Kidney glomerular epithelial cell (primary cell): Measurements from ENCODE around the gene SLAMF8.

Experiments used
- DNase-seq: peaks from one replicate; lab custom pipeline; 2025; lab: John Stamatoyannopoulos, UW

Gene SLAMF8

GRCh38 chr1:159847231-159847630, 20.6 kb downstream of the SLAMF8 start:
- no peak for DNase-seq

DNA sequence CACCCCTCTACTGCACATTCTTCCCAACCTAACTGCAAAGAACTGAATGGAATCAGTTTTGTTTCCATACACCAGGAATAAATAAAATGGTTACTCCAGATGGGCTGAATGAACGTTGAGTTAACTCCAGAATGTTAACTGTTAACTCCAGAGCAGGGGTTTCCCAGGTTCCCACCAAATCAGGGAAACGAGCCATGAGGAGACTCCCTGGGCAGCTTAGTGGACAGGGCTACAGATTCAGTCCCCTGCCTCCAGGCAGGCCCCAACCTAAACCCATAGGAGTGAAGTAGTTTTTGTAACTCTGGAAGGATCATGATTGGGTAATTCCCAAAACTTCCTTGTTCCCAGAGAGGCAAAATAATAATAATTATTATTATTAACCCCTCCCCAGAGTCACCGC, 21.7 kb downstream of the SLAMF8 start:
- no peak for DNase-seq

- no peak for DNase-seq
These were observed 23.1 kb downstream of the SLAMF8 start for GRCh38 chr1:159849626-159850366.

DNA sequence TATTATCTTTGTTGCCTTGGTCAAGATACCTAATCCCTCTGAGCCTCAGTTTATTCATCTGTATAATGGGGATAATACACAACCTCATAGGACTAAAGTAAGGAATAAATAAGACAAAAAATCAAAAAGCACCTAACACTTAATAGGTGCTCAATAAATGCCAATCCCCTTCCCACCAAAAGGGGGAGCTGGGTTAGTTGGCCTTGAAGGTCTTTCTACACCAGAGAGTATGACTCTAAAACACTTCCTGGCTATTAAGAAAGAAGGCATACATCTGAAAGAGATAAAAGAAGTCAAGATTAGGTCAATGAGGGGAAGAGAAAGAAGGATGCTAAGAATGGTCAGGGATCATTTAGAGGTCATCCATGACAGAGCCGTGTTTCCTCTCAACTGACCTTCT, 24.7 kb downstream of the SLAMF8 start:
- no peak for DNase-seq

- peak; percentile 23 for DNase-seq
These were observed 26.9 kb downstream of the SLAMF8 start for GRCh38 chr1:159853417-159854115.

GRCh38 chr1:159854116-159854692, 27.5 kb downstream of the SLAMF8 start:
- peak; percentile 19 for DNase-seq

DNA sequence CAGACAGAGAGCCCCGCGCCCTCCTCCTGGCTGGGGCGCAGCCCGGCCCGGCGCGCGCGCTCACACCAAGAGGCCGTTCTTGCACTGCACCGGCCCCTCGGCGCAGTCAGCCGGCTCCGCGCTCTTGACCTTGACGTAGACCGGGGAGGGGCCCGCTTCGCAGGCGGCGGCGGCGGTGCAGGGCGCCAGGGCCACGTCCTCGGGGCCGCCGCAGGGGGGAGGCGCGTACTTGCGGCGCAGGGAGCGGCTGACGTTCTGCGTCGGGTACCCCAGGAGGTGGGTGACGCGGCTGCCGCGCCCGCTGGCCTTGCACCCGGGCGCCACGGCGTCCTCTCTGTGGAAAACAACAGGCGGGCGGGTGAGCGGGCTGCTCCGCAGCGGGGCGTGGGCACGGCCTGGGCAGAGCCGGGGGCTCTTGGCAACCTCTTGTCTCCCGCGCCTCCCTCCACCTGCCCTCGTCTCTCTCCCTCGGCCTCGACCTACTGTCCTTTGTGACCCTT, 28.1 kb downstream of the SLAMF8 start:
- peak; percentile 19 for DNase-seq

- no peak for DNase-seq
These were observed 29.0 kb downstream of the SLAMF8 start for GRCh38 chr1:159855709-159856108.

DNA sequence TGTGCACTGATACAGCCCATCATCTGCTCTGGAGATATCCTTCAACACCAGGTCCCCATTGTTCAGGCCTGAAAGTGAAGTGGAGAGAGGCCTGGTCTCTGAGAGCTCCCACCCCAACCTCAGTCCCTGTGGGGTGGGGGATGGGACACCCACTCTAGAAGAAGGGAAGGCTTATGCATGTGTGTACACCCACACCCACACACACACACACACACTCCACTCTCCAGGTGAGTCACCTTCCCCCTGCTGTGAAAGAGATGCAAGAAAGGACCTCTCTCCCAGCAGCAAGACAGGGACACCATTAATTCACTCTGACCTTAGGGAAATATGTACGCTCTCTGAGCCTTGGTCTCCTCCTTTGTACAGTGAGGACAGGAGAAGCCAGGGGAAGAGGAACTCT, 29.9 kb downstream of the SLAMF8 start:
- DNase-seq = no peak

GRCh38 chr1:159857889-159858288, 31.2 kb downstream of the SLAMF8 start:
- DNase-seq = no peak

DNA sequence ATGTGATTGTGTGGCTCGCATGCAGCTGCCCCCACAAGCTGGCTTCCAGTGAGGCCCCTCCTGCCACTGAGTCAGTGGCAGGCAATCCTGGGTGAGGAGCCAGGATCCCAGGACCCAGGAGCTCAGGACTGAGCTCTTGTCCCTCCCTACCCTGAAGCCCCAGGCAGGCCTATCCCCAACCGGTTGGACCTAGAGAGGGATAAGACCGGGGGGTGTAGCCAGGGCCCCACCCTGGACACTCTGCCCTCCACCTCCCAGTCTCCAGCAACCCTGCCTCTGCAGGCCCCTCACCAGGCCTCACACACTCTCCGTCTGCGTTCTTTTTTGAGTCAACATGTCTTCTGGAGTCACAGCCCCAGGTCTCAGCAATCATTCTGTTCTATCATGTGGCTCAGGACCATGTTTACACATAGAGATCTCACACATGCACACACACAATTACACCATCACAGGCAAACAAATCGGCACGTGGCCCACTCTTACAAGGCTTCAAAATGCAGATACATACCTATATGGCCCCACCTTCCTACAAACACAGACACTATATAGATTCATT, 33.2 kb downstream of the SLAMF8 start:
- DNase-seq = no peak

- DNase-seq = no peak
These were observed 33.8 kb downstream of the SLAMF8 start for GRCh38 chr1:159860456-159860855.

DNA sequence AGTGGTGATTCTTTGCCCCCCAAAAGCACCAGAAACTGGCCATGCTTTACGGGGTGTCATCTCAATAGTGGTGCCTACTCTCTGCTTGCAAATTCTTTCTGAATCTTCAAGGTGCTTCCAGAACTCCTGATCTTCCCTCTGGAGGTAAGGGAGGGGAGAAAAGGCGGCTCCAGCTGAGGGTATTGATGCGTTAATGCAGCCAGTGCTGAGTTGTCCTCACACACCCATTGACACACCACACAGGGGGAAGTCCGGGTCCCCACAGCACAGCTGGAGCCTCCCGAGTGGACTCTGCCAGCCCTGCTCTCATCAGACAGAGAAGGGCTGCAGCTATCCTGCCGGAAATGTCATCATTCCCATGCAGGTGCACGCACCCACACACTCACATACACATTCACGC, 34.5 kb downstream of the SLAMF8 start:
- no peak for DNase-seq

GRCh38 chr1:159862031-159862430, 35.4 kb downstream of the SLAMF8 start:
- DNase-seq = no peak

- no peak for DNase-seq
These were observed 35.9 kb downstream of the SLAMF8 start, which contains the start of gene VSIG8 for GRCh38 chr1:159862557-159862956. VSIG8 (minus strand) TSS chr1:159862657; CDS start chr1:159862521, 136 bp downstream.

- no peak for DNase-seq
These were observed 37.6 kb downstream of the SLAMF8 start for GRCh38 chr1:159864262-159864661.

- DNase-seq = no peak
These were observed 39.4 kb downstream of the SLAMF8 start for GRCh38 chr1:159866066-159866465.

DNA sequence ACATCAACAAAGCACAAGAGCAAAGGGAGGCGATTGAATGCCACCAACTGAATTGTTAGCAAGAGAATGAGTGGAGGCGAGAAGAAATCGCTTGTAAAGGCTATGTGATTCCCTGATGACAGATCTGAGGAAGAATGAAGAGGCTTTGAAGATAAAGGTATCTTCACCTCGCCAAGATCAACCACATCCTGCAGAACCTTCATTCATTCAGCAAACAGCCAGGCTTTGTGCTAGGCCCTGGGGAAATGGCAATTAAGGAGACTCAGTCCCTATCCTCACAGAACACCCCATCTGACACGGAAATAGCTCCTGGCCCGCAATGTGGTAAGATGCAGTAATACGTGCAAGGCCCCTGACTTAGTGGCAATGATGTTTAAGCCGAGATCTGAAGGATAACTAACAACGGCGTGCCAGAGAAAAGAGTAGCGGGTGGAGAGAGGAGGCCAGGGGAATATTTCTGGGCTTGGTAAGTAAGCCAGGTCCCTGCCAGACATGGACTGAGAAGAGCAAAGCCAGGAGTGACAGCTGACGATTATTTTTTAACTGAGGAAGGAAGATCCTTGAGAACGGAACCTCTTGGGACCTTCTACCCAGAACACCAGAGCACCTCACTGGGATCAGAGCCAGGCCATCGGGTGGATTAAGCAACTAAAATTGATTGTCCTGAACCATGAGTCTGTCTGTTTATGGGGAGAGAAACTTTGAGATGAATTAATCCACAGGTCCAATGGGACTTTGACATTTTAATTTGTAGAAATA, 40.4 kb downstream of the SLAMF8 start:
- no peak for DNase-seq

- peak; percentile 45 for DNase-seq
These were observed 41.0 kb downstream of the SLAMF8 start for GRCh38 chr1:159867664-159868026.

- DNase-seq = no peak
These were observed 42.1 kb downstream of the SLAMF8 start for GRCh38 chr1:159868766-159869165.

GRCh38 chr1:159869173-159869572, 42.5 kb downstream of the SLAMF8 start:
- peak; percentile 57 for DNase-seq

DNA sequence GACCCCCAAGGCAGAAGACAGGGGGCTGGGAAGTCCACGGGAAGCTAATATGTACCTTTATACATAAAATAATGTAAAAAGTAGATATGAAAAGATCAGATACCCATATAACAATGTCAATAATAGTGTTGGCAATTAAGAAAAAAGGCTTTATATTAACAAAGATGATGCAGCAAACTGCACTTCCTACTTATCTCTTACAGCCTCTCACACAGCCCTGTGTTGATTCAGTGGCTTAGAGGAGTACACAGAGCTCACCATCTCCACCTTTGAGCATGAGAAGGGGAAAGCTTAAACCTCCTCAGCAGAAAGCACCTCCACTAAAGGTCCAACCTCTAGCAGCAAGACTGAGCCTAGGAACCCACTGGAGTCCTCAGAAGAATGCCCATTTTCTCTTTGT, 42.9 kb downstream of the SLAMF8 start:
- no peak for DNase-seq
